Glomerular visceral epithelial cell (primary cell): Measurements from ENCODE around the gene ATP2C2.
"Not testable (repeated sequence)": the region's sequence is repeated elsewhere in the genome, so short reads cannot be mapped to it uniquely, and the experiment has no call there.

Experiments used
- DNase-seq: peaks from one replicate; pipeline ENCODE4 v3.0.0-alpha.2; 2016; ENCODE audit errors: extremely low spot score

ATP2C2 gene, protein sequence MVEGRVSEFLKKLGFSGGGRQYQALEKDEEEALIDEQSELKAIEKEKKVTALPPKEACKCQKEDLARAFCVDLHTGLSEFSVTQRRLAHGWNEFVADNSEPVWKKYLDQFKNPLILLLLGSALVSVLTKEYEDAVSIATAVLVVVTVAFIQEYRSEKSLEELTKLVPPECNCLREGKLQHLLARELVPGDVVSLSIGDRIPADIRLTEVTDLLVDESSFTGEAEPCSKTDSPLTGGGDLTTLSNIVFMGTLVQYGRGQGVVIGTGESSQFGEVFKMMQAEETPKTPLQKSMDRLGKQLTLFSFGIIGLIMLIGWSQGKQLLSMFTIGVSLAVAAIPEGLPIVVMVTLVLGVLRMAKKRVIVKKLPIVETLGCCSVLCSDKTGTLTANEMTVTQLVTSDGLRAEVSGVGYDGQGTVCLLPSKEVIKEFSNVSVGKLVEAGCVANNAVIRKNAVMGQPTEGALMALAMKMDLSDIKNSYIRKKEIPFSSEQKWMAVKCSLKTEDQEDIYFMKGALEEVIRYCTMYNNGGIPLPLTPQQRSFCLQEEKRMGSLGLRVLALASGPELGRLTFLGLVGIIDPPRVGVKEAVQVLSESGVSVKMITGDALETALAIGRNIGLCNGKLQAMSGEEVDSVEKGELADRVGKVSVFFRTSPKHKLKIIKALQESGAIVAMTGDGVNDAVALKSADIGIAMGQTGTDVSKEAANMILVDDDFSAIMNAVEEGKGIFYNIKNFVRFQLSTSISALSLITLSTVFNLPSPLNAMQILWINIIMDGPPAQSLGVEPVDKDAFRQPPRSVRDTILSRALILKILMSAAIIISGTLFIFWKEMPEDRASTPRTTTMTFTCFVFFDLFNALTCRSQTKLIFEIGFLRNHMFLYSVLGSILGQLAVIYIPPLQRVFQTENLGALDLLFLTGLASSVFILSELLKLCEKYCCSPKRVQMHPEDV

DNA sequence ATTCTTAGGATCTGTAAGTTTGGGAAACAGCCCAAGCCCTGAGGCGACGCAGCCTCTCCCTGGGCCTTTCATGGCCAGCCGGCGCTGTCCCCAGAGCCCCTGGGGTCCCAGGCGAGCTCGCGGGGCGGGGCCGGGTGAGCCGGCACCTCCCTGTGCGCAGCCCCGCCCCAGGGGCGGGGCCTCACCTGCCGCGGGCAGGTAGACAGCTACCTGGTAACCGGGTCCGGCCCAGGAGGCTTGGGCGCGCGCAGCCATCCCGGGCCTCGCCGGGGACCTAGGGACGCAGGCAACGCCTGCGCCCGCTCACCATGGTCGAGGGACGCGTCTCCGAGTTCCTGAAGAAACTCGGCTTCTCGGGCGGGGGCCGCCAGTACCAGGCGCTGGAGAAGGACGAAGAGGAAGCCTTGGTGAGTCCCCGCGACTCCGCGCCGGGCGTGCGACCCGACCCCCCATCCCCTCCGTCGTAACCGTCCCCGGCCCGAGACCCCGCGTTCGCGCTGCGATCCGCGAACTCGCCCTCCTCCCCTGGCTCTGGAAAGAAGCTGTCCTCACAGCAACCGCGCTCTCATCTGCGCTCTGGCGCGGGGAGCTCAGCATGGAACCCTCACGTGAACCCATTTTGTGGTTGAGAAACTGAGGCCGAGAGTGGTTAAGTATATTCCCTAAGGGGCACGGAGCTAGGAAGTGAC is at the start of gene ATP2C2:
ATP2C2 (plus strand) TSS at position 231 of the 689 bp plus-strand sequence; CDS start at position 309, 78 bp downstream.
- no peak for DNase-seq

DNA sequence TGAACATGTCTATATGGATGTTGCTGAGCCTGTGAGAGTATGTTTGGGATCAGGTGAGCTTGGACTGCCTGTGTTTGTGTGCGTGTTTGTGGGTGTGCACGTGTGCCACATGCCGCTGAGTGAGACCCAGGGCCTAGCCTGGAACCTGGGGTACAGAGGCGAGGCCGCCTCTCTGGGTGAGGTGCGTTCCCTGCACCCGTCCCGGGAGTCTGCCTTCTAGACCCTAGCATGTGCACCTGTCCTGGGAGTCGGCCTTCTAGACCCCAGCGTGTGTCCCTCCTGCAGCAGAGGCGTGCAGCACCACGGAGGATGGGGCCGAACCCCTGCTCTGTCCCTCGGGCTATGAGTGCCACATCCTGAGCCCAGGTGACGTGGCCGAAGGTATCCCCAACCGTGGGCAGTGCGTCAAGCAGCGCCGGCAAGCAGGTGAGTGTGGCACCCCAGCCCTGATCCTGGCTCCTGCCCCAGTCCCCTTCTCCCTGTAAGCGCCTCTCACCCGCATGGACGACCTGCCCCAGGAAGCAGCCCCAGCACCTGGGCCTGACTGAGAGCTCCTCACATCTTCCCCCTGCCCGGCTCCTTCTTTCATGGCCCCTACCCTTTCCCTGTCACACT is 49.1 kb upstream of the ATP2C2 start:
- no peak for DNase-seq

DNA sequence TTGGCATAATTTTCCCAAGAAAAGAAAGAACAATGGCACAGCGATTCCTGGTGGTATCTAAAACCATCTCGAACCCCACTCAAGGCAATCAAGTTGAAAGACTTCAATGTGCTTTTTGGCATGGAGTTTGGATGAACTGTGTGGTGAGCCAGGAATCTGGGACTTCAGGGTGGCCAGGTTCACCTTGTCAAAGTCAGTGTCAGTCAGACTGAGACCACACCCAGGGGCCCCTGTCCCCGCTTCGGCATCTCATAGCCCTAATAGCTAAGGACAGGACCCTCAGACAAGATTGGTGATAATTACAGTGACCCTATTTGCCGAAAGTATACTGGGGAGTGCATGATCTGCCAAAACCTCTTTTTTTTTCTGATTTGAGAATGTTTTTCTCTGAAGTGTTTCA is 47.8 kb upstream of the ATP2C2 start:
- DNase-seq: no peak

DNA sequence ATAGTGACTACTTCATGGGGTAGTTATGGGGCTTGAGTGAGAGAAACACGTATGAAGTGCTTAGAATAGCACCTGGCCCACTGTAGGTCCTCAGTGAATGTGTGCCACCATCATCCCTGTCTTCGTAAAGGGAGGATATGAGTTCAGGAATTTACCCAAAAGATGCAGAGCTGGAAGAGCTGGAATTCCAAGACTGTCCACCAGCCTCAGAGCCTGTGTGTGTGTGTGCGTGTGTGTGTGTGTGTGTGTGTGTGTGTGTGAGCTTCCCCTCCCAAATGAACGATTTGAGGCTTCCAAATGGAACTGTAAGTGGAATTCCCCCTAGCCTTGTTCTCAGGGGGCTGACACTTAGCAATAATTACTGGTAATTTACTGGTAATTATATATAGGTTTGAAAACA is 46.4 kb upstream of the ATP2C2 start:
- DNase-seq: no peak

DNA sequence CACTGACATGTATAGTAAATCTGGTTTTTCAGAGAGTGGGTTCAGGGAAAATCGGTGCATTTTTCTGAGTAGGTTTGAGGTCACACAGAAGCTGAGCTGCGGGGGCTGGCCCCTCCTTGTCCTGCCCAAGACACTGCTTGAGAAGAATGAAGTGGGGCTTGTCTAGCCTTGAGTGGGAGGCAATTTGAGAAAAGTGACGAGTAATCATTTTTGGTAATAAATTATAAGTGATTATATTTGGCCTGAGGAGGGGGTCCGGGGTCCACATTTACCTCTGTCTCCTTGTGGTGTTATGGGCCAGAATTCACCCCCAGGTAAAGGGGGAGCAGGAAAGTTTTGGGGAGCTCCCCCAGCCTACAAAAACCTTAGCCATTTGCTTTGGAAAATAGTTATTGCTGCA is 45.6 kb upstream of the ATP2C2 start:
- DNase-seq: no peak

DNA sequence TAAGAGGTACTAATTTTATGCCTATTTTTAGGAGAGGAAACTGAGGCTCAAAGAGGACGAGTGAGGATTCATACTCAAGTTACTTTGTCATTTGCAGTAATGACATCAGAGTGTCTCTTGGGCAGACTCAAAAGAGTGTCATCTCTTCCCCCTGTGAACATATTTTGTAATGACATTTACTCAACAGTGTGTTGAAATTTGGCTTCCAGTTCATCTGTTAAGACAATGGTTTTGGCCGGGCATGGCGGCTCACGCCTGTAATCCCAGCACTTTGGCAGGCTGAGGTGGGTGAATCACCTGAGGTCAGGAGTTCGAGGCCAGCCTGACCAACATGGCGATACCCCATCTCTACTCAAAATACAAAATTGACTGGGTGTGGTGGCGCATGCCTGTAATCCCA is 44.7 kb upstream of the ATP2C2 start:
- no peak for DNase-seq

DNA sequence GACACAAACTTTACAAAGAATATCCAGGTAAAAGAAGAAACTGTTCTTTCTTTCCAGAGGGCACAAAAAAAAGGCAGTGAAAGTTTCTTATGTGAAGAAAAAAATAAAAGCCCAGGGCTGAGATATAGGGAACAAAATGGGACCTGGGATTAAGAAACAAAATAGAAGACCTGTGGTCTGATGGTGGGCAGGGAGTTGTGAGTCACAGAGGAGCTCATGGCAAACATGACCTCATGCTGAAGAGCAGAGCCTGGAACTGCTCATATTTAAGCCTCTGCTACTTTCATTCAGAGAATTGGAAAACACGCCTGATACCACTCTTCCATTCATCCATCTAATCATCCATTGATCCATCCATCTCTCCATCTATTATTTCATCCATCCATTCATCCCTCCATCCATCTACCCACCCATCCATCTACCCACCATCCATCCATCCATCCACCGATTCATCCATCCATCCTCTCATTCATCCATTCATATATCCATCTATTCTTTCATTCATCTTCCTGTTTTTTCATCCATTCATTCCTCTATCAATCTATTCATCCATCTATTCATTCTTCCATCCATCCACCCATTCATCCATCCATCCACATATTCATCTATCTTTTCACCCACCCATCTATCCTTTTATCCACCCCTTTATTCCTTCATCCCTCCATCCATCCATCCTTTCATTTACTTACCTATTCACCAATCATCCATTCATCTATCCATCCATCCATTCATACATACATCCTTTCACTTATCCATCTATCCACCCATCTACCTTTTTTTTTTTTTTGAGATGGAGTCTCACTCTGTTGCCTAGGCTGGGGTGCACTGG is 43.7 kb upstream of the ATP2C2 start:
- no peak for DNase-seq

DNA sequence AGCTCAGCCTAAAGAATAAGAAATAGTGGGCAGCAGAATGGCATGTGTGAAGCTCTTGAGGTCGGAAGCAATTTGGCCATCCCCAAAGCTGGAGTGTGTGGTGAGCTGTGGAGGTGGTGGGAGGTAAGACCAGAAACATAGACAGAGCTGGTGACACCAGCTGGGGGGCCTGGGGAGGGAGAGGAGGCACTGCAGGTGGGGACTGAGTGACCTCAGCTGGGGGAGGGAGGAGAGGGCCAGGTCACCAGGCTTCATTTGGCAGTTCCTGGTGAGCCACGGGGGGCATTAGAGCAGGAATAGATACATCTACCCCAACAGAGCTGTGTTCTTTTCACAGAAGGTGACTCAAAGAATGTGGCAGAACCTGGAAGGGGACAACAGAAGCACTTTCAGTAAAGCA is 41.8 kb upstream of the ATP2C2 start:
- no peak for DNase-seq

DNA sequence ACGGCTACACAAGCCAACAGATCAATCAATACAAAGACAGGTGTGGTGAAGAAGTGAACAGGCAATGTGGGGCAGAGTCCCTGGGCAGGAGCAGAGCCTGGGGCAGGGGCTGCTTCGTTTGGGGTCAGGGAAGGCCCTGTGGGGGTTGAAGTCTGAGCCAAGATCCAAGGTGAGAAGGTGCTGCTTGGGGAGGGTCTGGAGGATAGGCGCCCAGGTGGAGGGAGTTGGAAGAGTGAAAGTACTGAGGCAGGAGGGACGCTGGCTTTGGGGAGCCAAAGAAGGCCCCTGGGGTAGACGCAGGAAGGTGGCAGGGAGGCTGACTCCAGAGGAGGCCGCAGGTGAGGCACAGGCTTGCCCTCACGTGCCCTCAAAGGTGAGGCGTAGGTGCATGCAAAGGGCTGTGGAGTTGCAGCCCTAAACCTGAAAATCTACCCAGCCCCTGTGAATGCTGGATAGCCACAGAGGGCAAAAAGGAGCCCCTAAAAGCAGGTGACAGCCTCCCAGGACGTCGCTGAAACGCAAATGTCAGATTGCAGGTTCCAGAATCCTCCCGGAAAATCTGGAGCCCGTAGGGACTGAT is 40.3 kb upstream of the ATP2C2 start:
- DNase-seq: no peak

DNA sequence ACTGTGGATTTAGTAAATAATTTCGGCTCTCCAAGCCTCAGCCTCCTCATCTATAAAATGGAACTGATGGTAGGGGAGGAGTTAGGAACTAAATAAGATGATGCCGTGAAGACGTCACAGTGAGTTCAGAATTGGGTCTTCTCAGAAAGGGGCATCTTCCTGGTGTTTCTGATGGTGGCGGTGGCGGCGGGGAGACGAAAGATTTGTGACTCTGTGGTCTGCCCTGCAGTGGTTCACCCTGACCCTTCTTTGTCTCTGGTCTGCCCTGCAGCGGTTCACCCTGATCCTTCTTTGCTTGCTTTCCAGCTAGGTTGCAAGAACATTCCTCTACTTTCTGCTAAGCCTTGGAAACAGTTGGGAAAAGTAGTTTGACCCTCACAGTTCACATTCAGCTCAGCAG is 39.3 kb upstream of the ATP2C2 start:
- DNase-seq: no peak

DNA sequence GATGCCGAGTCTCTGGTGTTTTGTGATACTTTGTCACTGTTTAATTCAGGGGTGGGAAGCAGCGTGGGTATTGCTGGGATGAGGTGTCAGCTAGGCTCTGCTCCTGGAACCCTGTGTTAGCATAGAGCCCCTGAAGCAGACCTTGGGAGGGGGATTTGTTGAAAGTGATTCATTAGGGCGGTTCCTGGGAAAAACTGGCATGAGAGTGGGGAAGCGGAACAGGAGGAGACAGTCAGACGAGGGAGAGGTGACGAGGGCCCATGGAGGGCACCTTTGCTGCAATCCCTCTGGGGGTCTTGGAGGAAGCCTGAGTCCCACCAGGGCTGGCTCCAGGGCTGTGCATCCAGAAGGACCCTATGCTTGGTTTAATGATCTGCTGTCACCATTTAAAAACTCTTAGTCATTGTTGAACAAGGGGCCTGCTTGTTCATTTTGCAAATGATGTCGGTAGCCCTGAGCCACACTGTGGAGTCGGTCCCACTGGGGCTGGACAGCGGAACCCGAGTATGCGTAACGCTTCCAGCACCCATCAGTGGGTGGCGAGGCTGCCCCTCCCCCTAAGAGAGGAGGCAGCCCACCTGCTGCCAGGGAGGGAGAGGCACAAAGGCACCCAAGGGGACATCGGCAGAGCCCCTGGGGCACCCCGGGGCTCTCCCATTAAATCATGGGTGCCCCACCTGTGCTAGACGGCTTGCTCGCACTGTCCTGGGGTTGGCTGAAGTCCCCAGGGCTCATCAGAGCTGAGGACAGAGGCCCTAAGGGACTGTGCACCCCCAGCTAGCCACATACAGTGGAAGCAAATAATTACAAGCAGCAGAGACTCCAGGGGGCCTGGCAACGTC is 38.3 kb upstream of the ATP2C2 start:
- DNase-seq: no peak

DNA sequence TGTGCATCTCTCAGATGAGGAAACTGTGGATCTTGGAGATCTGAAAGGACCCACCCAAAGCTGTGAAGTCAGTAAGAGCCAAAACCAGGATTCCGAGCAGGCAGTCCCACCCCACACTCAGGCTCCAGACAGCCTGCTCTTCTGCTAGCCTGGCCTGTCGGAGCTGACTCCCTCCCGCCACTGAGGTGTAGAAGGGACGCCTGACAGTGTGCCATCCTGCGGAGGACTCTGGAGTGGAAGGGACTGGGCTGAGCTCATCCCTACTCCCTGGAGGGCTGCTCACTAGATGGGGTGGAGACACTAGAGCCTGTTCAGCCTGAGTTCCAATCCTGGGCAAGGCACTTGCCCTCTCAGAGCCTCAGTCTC is 37.7 kb upstream of the ATP2C2 start:
- no peak for DNase-seq

DNA sequence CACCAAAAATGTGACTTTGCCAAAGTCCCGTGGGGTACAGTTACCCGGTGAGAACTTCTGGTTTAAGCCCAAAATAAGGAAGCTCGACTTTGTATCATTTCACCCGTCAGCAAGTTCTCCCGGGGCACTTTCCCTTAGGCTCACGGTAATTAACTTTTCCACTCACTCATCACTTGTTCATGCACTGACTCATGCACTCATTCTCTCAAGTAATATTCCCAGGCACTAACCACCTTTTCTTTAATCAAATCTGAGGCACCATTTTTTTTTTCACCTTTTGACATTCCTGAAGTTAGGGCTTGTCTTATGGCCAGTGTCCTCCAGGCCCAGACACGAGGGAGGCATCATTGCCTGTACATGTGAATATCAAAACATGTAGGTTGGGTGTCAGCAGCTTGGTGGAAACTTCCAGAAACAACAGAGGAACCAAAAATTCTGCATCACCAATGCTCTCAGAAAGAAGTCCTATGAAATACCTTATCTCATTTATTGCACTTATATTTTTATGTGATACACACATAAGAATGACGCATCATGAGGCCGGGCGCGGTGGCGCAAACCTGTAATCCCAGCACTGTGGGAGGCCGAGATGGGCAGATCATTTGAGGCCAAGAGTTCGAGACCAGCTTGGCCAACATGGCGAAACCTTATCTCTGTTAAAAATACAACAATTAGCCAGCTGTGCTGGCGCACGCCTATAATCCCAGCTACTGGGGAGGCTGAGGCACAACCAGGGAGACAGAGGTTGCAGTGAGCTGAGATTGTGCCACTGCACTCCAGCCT is 36.1 kb upstream of the ATP2C2 start:
- no peak for DNase-seq

DNA sequence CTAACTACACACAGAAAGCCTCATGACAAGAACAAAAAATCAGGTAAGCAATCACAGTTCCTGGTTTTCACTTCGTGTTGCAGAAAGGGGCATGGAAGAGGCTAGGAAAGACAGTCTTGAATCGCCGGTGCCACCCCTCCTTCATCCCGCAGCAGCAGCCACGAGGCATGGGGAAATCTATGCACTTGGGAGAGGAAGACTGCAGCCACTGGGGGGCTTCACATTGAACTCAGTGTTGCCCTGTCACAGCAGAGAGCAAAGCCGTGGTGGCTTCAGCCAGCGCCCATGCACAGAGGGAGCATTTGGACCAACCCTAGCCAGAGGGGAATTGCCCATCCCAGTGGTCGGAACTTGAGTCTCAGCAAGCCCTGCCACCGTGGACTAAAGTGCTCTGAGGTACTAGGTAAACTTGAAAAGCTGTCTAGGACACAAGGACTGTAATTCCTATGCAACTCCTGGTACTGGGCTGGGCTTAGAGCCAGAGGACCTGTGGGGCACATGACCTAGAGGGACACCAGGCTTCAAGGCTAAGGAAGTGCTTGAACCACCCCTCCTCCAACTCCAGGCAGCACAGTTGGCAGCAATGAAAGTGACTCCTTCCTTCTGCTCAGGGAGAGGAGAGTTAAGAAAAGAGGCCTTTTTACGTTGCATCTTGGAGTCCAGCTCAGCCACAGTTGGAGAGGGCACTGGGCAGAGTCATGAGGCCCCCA is 35.2 kb upstream of the ATP2C2 start:
- DNase-seq: no peak

DNA sequence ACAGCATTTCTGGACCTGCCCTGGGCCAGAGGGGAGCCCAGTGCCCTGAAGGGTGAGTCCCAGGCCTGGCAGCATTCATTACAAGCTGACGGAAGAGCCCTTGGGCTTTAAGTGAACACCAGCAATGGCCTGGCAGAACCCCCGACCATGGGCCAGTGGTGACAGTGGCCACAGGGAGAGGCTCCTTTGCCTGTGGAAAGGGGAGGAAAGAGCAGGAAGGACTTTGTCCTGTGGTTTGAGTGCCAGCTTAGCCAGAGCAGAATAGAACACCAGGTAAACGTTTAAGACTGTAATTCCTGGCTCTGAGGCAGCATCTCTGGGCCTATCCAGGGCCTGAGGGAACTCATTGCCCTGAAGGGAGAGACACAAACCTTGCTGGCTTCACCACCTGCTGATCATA is 34.3 kb upstream of the ATP2C2 start:
- DNase-seq: no peak

DNA sequence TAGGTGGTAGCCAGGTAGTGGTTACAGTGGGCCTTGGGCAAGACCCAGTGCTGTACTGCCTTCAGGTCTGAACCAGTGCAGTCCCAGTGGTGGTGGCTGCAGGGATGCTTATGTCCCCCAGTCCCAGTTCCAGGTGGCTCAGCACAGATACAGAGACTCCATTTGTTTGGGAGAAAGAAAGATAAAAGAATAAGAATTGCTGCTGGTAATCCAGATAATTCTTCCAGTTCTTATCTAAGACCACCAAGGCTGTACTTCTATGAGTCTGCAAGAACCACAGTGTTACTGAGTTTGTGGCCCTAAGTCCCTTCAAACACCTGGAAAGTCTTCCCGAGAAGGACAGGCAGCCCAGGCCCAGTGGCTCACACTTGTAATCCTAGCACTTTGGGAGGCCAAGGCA is 33.9 kb upstream of the ATP2C2 start:
- no peak for DNase-seq

DNA sequence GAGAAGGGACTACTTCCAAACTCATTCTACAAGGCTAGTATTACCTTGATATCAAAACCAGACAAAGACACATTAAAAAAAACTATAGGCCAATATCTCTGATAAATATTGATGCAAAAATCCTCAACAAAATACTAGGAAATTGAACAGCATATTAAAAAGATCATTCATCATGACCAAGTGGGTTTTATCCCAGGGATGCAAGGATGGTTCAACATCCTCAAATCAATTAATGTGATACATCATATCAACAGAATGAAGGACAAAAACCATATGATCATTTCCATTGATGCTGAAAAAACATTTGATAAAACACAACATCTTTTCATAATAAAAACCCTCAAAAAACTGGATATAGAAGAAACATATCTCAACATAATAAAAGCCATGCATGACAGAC is 31.1 kb upstream of the ATP2C2 start:
- not testable (repeated sequence) for DNase-seq

DNA sequence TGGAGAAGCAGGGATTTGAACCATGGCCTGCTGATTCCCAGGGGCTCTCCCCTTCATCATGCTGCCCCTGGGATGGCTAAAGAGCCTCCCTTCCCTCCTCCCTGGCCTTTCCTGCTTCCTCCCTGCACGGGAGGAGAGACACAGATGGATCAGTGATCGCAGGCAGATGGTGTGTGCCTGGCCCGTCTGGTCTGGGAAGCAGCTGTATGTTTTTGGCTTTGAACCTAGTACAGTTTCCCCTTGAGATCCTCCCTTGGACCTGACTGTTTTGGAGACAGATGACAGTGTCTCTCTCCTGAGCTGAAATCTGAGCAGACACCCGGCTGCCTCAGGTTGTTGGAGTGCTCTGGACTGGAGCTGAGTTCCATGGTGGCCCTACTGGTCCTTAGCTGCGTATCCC is 29.0 kb upstream of the ATP2C2 start:
- DNase-seq: no peak
